ENCODE measurements around the gene SUPT3H.

DNA sequence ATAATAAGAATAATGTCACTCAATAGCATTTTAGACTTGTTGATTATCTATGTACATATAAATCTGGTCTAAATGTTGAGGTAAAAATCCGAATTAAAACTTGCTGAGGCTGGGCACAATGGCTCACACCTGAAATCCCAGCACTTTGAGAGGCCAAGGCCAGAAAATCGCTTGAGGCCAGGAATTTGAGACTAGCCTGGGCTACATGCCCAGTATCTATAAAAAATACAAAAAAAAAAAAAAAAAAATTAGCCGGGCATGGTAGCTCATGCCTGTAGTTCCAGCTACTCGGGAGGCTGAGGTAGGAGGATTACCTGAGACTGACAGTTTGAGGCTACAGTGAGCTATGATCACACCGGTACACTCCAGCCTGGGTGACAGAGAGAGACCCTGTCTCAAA is 34.2 kb upstream of the SUPT3H start:
- TF ChIP-seq GATA3 (IDR thresholded peaks at IDR 0.05; ENCODE audit: low read depth, low read length) (no peak), GATA2 (IDR thresholded peaks at IDR 0.05; ENCODE audit: low read depth, low read length) (no peak)
